K562 (cell line): Measurements from ENCODE around the gene ALG11. TPM values are rescaled to one million over a fixed set of nuclear protein-coding genes. Genes with fewer than 3 reads are reported as not detected.

Source experiments
- BRD9 ChIP-seq: fragments of 450-650 bp; IDR thresholded peaks from 2 replicates; pipeline ENCODE4 v1.6.1; 2018; ENCODE audit warnings: low read depth; ENCODE audit not compliant: partially characterized antibody
- EP400 ChIP-seq: fragments of 450-650 bp; IDR thresholded peaks from 2 replicates; pipeline ENCODE4 v1.6.1; 2017; ENCODE audit warnings: antibody characterized with exemption, mild to moderate bottlenecking, moderate library complexity
- FIP1L1 ChIP-seq: fragments of 200-400 bp; formaldehyde crosslinking; IDR thresholded peaks from 2 replicates; pipeline ENCODE4 v1.6.1; 2018; ENCODE audit warnings: mild to moderate bottlenecking, low read depth, low read length; ENCODE audit not compliant: poor library complexity, severe bottlenecking
- GTF2B ChIP-seq: IDR thresholded peaks from 2 replicates; pipeline ENCODE4 v1.6.1; 2011; ENCODE audit not compliant: insufficient read length; ENCODE audit errors: extremely low read depth
- GTF3C2 ChIP-seq: IDR thresholded peaks from 3 replicates; pipeline ENCODE4 v1.6.1; 2011; ENCODE audit warnings: borderline replicate concordance, mild to moderate bottlenecking, moderate library complexity; ENCODE audit not compliant: insufficient read length; ENCODE audit errors: extremely low read depth
- HDAC6 ChIP-seq: IDR thresholded peaks from 2 replicates; pipeline ENCODE4 v1.6.1; 2012; ENCODE audit warnings: low read depth, mild to moderate bottlenecking, control low read depth, inconsistent platforms, low read length, moderate library complexity
- MNT ChIP-seq, 2 experiments: fragments of 450-650 bp; conservative IDR thresholded peaks; 2 replicates each; pipeline ENCODE4 v1.6.1; 2017; ENCODE audit warnings: mild to moderate bottlenecking in 2 of 2, moderate library complexity in 2 of 2
- SMAD3 ChIP-seq: fragments of 450-650 bp; formaldehyde crosslinking; conservative IDR thresholded peaks from 2 replicates; pipeline ENCODE4 v1.4.0; 2020; ENCODE audit warnings: mild to moderate bottlenecking
- SNIP1 ChIP-seq: fragments of 450-650 bp; IDR thresholded peaks from 2 replicates; pipeline ENCODE4 v1.7.1; 2017; ENCODE audit warnings: low read depth, mild to moderate bottlenecking
- ZNF263 ChIP-seq: sonication (generic); formaldehyde crosslinking; IDR thresholded peaks from 2 replicates; pipeline ENCODE4 v1.8.0; 2022; ENCODE audit warnings: mild to moderate bottlenecking, missing genetic modification reagents, borderline replicate concordance
- ZNF282 ChIP-seq: sonication (generic); formaldehyde crosslinking; IDR thresholded peaks from 2 replicates; pipeline ENCODE4 v1.8.1; 2023; ENCODE audit warnings: missing genetic modification reagents
- ZNF766 ChIP-seq: fragments of 200-800 bp; sonication (Bioruptor generic); conservative IDR thresholded peaks from 2 replicates; pipeline ENCODE4 v1.6.1; 2016; ENCODE audit warnings: missing genetic modification characterization, missing compliant biosample characterization
- ZNF778 ChIP-seq: fragments of 450-650 bp; formaldehyde crosslinking; IDR thresholded peaks from 2 replicates; pipeline ENCODE4 v1.4.0; 2020; ENCODE audit warnings: mild to moderate bottlenecking, moderate library complexity
- polyA plus RNA-seq, 8 experiments: library from polyadenylated mRNA; depleted of rRNA in 4 of 8; stranded (reverse) in 5 of 8; unstranded in 3 of 8; fragments of >200 nt; fragmentation: Nextera tagmentation in 2 of 8; fragmentation: Illumina TruSeq in 1 of 8; extraction: Ambion mirVana in 2 of 8; extraction: Trizol in 1 of 8; gene quantifications; 2 replicates each; pipeline versions ENCODE4 v1.2.1 to v1.2.3, GENCODE V29; 2011 to 2014; ENCODE audit warnings: inconsistent platforms in 1 of 8, missing spikeins in 1 of 8
- total RNA-seq, 7 experiments: library from RNA; depleted of rRNA in 6 of 7; stranded (reverse); fragments of >200 nt in 6 of 7; fragmentation: Illumina TruSeq in 2 of 7; extraction: Trizol in 2 of 7; gene quantifications; 2 replicates each; pipeline versions ENCODE4 v1.2.1 to v1.2.3, GENCODE V29; 2011 to 2021; ENCODE audit warnings: low replicate concordance in 1 of 7
- TF ChIP-seq, protein P1 (sequence below): fragments of 250-450 bp; sonication (Bioruptor Pico); IDR thresholded peaks from 2 replicates; pipeline ENCODE4 v1.8.0; 2022; ENCODE audit warnings: inconsistent platforms, mild to moderate bottlenecking, moderate library complexity, borderline replicate concordance
- TF ChIP-seq, protein P2 (sequence below): sonication (generic); formaldehyde crosslinking; IDR thresholded peaks from 2 replicates; pipeline ENCODE4 v1.8.1; 2023; ENCODE audit warnings: mild to moderate bottlenecking, missing genetic modification reagents, moderate library complexity
- TF ChIP-seq, protein P3 (sequence below), 3 experiments: IDR thresholded peaks in 2 of 3; conservative IDR thresholded peaks in 1 of 3; 2 replicates each; pipeline ENCODE4 v1.5.1; 2011 to 2012; ENCODE audit warnings: low read length in 3 of 3, mild to moderate bottlenecking in 3 of 3, control low read depth in 2 of 3, improper control_type of control experiment in 1 of 3, inconsistent platforms in 1 of 3, low read depth in 1 of 3, mixed read lengths in 1 of 3, moderate library complexity in 1 of 3; ENCODE audit not compliant: insufficient read depth in 2 of 3

Gene ALG11
- total and polyA plus RNA-seq, 9 of the 15 experiments (the other 6 are each of a cell fraction or from before 2014, with no cell fraction given), result 7.3 to 19.2 (median 16.3) TPM

GRCh38 chr13:52011632-52012511 lies at the start of gene ALG11 (continued):
- TF ChIP-seq FIP1L1, result peak; percentile 59
- TF ChIP-seq SNIP1, result no peak
- TF ChIP-seq ZNF766 (CRISPR knock-in tag), result no peak
- TF ChIP-seq, protein P1, sequence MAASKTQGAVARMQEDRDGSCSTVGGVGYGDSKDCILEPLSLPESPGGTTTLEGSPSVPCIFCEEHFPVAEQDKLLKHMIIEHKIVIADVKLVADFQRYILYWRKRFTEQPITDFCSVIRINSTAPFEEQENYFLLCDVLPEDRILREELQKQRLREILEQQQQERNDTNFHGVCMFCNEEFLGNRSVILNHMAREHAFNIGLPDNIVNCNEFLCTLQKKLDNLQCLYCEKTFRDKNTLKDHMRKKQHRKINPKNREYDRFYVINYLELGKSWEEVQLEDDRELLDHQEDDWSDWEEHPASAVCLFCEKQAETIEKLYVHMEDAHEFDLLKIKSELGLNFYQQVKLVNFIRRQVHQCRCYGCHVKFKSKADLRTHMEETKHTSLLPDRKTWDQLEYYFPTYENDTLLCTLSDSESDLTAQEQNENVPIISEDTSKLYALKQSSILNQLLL, result no peak
- TF ChIP-seq, protein P2, sequence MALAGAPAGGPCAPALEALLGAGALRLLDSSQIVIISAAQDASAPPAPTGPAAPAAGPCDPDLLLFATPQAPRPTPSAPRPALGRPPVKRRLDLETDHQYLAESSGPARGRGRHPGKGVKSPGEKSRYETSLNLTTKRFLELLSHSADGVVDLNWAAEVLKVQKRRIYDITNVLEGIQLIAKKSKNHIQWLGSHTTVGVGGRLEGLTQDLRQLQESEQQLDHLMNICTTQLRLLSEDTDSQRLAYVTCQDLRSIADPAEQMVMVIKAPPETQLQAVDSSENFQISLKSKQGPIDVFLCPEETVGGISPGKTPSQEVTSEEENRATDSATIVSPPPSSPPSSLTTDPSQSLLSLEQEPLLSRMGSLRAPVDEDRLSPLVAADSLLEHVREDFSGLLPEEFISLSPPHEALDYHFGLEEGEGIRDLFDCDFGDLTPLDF (CRISPR knock-in tag), result no peak
- TF ChIP-seq HDAC6, result no peak
- no peak for TF ChIP-seq ZNF778 (CRISPR knock-in tag)
- no peak for TF ChIP-seq ZNF282 (CRISPR knock-in tag)
- peak; percentile 70 for TF ChIP-seq EP400
- TF ChIP-seq ZNF263 (CRISPR knock-in tag), result 0 out of 2 replicates have a peak, but pooled peaks have one; percentile 35
- TF ChIP-seq SMAD3 (CRISPR knock-in tag), result no peak
- TF ChIP-seq GTF3C2, result no peak
- no peak for TF ChIP-seq BRD9
- TF ChIP-seq GTF2B, result no peak
- TF ChIP-seq, protein P3, sequence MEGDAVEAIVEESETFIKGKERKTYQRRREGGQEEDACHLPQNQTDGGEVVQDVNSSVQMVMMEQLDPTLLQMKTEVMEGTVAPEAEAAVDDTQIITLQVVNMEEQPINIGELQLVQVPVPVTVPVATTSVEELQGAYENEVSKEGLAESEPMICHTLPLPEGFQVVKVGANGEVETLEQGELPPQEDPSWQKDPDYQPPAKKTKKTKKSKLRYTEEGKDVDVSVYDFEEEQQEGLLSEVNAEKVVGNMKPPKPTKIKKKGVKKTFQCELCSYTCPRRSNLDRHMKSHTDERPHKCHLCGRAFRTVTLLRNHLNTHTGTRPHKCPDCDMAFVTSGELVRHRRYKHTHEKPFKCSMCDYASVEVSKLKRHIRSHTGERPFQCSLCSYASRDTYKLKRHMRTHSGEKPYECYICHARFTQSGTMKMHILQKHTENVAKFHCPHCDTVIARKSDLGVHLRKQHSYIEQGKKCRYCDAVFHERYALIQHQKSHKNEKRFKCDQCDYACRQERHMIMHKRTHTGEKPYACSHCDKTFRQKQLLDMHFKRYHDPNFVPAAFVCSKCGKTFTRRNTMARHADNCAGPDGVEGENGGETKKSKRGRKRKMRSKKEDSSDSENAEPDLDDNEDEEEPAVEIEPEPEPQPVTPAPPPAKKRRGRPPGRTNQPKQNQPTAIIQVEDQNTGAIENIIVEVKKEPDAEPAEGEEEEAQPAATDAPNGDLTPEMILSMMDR (IDR thresholded peaks at IDR 0.05 in 2 of 3, conservative IDR thresholded peaks at IDR 0.05 in 1 of 3; ENCODE audit: insufficient read depth in 2 of 3, low read depth in 1 of 3, low read length in 3 of 3), result no peak
- peak; percentile 54 to 78 for TF ChIP-seq MNT (conservative IDR thresholded peaks at IDR 0.05)
